Kasumi-1 (cell line): ENCODE measurements around the gene RARS1.
"Not testable (repeated sequence)": the region's sequence is repeated elsewhere in the genome, so short reads cannot be mapped to it uniquely, and the experiment has no call there.

Experiments used
- DNase-seq, 2 experiments: peaks; one replicate each; lab custom pipeline; 2025; lab: John Stamatoyannopoulos, UW

RARS1 gene

DNA sequence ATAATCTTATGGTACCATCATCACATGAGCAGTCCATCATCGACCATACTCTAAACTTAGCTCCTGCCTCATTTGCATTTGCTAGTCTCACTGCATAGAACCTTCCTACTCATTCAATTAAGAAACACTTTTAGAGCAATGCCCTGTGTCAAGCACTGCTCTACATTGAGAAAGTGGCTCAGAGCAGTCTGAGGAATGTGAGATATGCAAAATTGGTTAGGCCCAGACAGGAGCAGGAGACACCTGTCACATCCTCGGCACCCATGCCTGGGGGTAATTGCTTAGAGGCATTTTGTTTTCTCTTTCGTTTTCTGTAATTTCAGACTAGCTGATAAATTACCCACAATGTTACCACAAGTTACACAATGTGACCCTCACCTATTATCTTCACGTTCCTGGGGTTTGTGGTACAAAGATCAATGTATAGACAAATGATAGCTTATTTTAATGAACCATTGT lies 4.9 kb upstream of the RARS1 start:
- DNase-seq: no peak

DNA sequence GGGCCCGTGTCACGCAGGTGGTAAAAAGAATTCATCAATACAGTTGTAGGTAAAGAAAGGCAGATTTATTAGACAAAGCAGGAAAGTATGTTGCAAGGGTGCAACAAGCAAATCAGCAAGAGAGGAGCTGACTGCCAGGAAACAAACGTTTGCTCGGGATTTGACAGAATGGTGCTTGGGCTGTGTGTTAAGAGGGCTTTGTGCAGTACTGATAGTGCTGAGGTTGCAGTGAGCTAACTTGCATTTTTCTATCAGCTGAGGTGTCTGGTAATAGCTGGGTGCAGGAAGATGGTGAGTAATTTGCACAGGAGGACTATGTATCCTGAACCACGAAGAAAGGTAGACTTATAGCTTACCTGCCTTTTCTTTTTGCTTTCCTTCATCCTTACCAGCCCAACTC lies 3.9 kb upstream of the RARS1 start:
- DNase-seq: no peak

DNA sequence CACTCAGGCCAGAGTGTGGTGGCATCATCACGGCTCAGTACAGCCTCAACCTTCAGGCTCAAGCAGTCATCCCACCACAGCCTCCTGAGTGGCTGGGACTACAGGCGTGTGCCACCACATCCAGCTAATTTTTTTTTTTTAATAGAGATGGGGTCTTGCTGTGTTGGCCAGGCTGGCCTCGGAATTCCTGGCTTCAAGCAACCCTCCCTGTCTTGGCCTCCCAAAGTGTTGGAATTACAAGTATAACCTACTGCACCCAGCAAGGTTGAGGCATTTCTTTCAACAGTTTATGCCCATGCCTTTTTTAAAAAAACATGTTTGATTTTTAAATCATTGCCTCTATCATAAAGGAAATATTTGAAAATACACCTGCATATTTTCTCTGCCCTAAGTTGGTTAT lies 2.8 kb downstream of the RARS1 start:
- DNase-seq: no peak

DNA sequence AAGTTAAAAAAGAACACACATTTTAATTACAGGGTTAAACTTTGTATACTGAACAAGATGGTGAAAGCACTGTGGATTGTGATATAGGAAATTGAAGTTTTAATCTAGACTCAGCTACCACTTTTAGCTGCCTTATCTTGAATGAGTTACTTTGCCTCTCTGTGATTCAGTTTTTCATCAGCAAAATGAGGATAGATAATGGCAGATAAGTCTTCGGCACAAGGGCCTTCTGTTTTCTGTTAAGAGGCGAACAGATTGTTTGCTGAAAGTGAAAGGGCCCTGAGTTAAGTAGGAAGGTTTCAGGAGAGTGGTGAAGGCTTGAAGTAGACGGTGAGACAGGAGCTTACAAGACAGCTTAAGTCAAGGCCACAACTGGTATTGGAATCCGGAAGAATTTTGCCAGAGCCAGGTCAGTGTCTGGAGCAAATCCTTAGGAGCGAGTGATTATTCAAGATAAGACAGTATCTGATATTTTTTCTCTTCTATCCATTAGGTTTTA lies 7.8 kb downstream of the RARS1 start:
- DNase-seq: no peak

DNA sequence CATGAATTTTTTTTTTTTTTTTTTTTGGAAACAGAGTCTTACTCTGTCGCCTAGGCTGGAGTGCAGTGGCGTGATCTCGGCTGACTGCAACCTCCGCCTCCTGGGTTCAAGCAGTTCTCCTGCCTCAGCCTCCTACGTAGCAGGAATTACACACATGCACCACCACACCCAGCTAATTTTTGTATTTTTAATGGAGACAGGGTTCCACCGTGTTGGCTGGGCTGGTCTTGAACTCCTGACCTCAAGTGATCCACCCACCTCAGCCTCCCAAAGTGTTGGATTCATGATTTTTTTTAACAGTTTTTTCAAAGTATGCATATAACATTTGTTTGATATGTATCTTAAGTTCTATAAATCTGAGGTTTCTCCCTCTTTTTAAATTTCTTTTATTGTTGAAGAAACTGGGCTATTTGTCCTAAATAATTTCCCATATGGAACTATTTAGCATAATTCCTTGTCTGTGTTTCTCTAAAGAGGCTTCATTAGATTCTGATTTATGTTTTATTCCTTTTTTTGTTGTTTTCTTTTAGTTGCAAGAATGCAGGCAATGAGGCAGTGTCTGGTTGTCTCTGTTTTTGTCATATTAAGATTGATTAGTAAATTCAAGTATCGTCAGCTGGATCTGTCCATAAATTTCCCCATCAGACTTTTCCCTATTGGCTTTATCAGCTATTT lies 16.4 kb downstream of the RARS1 start:
- no peak for DNase-seq

DNA sequence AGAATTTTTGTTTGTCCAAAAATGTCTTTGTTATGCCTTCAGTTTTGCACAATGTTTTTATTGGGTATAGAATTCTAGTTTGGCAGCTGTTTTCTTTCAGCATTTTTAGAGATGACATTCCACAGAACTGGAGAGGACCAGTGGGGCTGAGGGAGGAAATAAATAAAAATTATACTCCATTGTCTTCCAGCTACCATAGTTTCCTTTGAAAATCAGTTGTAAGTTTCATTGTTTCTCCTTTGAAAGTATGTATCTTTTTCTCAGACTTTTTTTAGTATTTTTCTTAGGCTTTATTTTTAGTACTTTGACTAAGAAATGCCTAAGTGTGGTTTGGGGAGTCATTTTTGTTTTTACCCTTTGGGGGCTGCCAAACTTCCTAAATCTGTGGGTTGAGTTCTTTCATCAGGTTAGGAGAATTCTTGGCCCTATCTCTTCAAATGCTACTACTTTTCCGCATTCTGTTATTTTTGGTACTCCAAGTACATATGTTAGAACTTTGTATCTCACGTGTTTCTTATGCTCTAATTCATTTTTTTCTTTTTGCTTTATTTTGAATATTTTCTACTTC lies 27.7 kb downstream of the RARS1 start:
- no peak for DNase-seq

DNA sequence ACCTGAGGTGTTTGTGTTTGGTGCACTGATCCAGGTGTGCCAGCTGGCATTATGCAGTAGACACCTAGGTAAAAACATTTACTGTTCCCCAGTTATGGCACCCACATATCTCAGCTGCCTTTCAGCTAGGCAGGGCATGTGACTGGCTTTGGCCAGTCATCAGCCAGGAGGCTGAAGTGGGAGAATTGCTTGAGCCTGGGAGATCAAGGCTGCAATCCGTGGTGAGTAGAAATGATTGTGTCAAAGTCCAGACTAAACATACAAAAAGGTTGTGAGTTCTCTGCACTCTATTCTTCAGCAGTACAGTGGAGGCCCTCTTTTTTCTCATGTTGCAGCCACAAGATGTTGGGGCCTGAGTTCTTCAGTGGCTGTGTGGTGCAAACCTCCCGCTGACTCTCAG lies 39.6 kb downstream of the RARS1 start:
- no peak for DNase-seq

DNA sequence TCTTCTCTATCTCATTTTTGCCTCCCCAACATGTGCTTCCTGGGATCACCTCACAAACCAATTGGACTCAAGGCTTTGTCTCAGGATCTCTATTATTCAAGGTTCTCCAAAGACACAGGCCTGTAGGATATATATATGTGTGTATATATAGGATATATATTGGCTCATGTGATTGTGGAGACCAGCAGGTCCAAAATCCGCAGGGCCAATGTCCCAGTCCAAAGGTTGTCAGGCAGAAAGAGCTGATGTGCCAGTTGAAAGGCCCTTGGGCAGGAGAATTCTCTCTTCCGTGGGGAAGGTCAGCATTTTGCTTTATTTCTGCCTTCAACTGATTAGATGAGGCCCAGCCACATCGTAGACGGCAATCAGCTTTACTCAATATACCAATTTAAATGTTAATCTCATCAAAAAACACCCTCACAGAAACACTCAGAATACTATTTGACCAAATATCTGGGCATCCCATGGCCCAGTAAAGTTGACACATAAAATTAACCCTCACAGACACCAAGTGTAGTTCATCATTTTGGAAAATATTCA lies 41.6 kb downstream of the RARS1 start:
- no peak for DNase-seq

DNA sequence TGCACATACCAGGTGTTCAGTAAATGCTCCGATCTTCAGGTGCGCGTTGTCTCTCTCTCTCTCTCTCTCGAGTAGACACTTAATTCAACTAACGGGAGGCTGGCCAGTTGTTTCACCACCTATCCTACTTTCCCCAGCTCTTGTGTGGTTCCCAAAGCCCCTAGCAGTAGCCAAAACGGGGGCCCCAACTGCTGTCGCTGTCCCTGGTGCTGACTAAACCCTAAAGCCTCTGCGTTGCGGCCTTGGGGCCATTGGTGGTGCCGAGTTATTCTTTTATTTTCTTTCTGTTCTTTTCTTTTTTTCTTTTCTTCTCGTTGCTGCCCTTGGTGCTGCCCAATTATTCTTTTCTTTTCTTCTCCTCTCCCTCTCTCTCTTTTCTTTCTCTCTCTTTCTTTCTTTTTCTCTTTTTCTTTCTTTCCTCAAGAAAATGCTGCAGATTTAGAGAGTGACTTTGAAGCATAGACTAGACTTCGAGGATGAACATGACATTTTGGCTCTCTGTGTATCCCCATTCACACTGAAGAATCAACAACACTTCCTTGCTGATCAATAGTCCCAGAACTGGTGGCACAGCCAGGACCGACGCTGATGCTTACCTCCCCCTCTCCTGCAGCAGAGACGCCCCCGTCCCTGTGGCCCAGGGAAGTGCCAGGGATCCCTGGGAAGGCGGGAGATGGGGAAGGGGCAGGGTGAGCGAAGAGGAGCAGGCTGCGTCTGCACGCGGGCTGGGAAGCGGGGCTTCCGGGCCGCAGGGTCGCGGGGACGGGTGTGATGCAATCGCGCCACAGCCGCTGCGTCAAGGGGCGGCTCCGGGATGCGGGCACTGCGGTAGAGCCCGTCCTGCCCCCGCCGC lies 42.5 kb downstream of the RARS1 start, which contains the start of gene FBLL1:
FBLL1 (plus strand) TSS at position 785 of the 853 bp plus-strand sequence. CDS start 200 bp downstream, outside the sequence.
- peak in 1 of 2 experiments; percentile 13 for DNase-seq

DNA sequence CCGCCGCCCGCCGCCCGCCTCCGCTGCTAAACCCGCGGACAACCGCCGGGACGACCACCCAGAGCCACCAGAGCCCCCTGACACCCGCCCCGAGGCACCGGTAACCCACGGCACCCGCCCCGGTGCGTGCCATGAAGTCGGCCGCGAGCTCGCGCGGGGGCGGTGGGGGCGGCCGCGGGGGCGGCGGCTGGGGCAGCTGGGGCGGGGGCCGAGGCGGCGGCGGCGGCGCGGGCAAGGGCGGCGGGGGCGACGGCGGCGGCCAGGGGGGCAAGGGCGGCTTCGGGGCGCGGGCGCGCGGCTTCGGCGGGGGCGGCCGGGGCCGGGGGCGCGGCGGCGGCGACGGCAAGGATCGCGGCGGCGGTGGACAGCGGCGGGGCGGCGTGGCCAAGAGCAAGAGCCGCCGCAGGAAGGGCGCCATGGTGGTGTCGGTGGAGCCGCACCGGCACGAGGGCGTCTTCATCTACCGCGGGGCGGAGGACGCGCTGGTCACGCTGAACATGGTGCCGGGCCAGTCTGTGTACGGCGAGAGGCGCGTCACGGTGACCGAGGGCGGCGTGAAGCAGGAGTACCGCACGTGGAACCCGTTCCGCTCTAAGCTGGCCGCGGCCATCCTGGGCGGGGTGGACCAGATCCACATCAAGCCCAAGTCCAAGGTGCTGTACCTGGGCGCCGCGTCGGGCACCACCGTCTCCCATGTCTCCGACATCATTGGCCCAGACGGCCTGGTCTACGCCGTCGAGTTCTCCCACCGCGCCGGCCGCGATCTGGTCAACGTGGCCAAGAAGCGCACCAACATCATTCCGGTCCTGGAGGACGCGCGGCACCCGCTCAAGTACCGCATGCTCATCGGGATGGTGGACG lies 43.3 kb downstream of the RARS1 start:
- DNase-seq: no peak

DNA sequence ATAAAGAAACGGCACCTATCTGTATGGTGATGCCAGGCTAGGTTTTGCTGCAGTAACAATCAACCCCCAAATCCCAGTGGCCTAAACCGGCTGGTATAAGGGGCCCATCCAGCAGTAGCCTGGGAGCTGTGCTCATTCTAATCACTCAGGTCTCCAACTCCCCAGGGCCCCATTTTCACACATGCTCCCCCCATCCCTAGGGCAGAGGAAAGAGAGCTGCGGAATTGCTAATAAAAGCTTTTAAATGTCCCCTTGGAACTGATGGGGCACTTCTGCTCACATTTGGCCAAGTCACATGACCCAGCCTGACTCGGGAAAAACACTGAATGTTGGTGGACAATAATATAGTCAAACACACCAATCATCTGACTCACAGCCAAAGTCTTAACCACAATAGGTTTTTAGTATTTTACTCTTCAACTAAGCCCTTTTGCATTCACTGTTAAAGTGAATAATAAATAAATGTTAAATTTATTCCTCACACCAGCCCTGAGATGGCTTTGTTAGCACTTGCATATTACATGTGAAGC lies 44.4 kb downstream of the RARS1 start:
- DNase-seq: no peak

DNA sequence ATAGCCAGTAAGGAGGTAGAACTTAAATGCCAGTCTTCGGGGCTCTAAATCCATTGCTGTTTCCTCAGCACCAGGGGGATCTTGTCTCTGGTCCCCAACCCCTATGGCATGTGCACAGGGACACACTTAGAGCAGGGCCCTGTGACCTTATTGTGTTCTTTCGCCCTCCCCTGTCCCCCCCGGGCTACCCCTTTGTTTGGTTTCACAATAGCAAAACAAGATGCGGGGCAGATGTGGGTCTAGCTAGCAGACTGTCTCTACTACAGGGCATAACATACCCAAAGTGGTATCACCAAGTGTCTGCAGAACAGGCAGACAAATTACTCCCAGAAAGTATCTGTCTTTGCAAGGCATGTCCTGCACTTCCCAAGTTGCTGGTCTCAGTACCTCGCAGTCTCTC lies 44.9 kb downstream of the RARS1 start:
- no peak for DNase-seq

DNA sequence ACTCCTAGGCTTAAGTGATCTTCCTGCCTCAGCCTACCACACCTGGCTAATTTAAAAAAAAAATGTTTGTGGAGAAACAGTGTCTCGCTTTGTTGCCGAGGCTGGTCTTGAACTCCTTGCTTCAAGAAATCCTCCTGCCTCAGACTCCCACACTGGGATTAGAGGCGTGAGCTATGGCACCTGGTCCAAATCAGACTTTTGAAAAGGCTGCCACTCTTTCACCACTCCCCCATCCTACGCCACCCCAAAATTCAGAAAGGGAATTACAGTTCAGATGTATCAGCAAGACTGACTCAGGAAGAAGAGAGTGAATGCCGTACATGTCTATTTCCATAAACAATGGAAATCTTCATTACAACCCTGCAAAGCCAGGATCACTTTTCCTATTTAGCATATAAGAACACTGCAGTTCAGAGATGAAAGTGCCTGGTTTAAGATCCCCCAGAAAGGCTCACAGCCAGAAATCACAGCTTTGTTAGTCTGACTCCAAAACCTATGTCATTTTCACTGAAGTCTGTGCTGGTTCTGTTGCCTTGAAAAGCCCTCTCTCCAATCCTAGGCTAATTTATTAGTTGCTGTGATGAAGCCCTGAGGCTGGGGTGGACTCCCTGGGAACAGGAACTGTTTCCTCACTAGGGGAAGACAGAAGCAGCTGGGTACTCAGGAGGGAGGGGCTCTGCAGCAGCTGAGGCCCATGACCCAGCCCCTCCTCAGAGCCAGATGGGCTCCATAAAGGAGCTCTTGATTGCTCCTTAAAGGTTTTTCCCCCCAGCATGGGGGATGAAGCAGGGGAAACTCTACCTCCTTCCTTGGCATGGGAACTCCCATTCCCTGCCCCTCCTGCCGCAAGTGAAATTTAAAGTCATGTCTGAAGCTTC lies 46.0 kb downstream of the RARS1 start:
- DNase-seq: no peak

DNA sequence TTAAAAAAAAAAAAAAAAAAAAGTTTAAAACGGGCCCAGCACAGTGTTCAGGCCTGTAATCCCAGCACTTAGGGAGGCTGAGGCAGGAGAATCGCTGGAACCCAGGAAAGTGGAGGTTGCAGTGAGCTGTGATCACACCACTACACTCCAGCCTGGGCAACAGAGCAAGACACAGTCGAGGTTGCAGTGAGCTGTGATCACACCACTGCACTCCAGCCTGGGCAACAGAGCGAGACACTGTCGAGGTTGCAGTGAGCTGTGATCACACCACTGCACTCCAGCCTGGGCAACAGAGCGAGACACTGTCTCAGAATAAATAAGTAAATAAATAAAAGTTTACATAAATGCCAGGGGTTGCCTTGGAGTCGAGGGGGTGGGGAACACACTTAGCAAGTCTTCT lies 48.1 kb downstream of the RARS1 start:
- DNase-seq: not testable (repeated sequence)

DNA sequence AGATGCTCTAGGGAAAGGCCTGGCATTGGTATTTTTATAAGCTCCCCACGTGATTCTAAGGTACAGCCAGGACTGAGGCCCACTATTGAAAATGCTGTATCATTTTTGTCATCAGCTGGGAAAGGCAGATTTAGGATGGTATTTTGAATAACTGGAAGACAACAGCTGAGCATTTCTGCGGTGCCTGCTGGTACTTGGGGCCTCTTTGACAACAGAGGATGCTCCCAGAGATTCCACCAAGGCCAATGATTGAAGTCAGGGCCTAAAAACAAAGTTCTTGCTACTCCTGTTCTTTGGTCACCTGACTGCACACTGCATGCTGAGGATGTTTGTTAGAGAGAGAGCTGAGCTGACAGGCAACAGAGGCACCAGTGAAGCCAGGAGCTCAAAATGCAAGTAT lies 50.9 kb downstream of the RARS1 start:
- no peak for DNase-seq

DNA sequence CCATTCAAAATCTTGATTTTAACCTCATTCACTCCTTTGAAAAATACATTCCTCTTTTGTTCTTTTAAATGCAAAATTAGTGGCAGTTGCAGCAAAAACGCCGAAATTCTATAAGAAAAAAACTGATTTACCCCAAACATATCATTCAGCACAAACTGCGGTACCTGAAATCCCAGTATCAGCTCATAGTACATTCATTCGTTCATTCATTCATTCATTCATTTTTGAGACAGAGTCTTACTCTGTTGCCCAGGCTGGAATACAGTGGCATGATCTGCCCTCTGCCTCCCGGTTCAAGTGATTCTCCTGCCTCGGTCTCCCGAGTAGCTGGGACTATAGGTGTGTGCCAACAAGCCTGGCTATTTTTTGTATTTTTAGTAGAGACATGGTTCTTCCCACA lies 63.3 kb downstream of the RARS1 start:
- no peak for DNase-seq

DNA sequence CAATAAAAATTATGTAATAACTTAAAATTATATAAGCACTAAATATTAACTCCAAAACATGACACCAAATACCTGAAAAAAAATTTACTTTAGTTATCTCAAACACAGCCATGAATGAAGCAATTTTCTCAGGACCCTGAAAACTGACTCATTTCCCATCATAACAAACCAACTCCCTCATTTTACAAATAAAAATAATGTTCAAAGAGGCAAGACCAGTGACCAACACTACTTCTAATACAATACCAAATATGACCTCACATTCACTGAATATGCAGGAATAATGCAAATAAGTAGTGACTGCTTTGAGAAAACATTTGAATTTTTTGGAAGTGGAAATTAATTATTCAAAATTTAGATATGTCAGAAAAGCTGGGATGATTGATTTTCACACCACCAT lies 64.4 kb downstream of the RARS1 start:
- no peak for DNase-seq

DNA sequence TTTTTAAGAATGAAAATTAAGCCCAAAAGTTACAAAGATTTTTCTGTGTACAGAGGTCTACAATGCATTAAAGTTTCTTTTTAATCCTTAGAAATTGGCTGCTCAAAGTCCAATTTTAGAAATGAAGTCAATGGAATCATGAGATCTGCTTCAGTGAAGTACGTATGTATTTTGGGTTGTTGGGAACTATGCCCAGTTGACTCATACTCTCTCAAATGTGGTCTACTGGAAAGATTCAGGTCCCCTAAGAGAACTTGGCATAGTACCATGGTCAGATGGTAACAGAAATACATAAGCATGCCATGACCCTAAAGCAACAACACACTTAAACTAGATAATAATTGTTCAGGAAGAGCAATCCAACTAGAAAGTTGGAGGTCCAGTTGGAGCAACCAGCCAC lies 65.9 kb downstream of the RARS1 start:
- DNase-seq: no peak

DNA sequence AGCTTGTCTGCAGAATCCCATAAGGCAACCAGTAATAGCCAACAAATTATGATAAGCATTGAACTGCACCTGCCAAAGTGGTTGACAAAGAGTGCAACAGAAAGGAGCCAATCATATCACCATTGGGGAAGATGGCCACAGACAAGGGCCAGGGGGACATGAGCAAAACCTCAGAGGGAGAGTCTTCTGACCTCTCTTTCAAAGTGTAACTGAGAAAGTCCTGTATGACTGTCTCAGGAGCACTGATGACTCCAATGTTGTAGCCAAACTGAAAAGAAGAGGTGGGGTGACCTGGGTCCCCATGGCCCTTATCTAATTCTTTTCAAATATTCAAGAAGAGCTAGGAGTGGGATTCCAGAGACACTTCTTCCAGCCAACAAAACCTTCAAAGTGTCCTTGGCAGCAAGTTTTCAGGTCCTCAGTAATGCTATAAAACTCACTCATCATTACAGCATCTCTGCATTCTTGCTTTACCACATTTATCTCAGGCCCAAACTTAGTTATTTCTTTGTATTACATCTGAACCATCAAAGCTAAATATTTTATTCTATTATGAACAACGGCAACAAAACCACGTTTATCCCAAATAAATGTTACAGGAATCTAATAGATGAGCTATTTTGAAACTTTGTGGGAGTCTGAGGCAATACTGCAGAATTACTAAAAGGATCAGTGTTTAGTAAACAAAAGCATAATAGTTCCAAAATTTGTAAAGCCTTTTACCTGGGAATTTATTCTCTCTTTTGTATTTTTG lies 67.3 kb downstream of the RARS1 start:
- DNase-seq: no peak

DNA sequence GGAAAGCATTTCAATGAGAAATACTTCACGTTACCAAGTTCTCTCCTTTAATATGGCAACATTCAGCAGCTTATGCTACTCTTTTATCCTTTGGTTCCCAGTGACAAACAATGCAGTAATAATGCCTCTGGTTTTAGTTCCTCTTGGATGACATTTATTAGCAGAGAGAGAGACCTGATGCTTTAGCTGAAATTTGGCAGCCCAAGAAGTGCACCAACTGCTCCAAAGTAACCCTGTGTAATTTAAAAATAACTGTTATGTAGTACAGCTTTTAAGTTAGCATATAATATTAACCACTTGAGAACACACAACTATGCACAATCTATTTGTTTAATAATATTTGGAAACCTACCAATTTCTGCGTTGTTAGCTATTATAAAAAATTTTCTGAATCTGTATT lies 71.1 kb downstream of the RARS1 start:
- no peak for DNase-seq
